Measurements from ENCODE around the gene USP46. TPM values are rescaled to one million over a fixed set of nuclear protein-coding genes. Genes with fewer than 3 reads are reported as not detected.

USP46 gene
- total RNA-seq, 1 experiment from 2014 or later = 14.5 TPM

- Histone ChIP-seq H3K79me2 (ENCODE audit: low read length) (peaks cover 94% of the 10 kb centered on the region), H3K4me2 (ENCODE audit: low read depth, low read length, poor library complexity, severe bottlenecking) (no peak overlapping the region), H3K9me2 (replicated peaks; ENCODE audit: insufficient read depth, low read length) (no peaks in the 10 kb centered on the region), H3K27me3 (ENCODE audit: low read length) (no peaks in the 10 kb centered on the region), H3K4me3 (ENCODE audit: low read length) (no peak overlapping the region), H3K36me3 (ENCODE audit: insufficient read depth, low read length) (no peaks in the 10 kb centered on the region), H3K4me1 (ENCODE audit: low read length) (peaks cover 21% of the 10 kb centered on the region), H3K9ac (ENCODE audit: low read length) (no peak overlapping the region), H2AFZ (ENCODE audit: low read length) (no peak overlapping the region), H3K9me3 (ENCODE audit: low read length) (no peaks in the 10 kb centered on the region), H3K27ac (ENCODE audit: low read length) (no peak overlapping the region), H4K20me1 (ENCODE audit: insufficient read depth, low read depth, low read length) (no peaks in the 10 kb centered on the region)
- DNase-seq = no peak
Measured at GRCh38 chr4:52640808-52641565, 18.1 kb downstream of the USP46 start.

DNA sequence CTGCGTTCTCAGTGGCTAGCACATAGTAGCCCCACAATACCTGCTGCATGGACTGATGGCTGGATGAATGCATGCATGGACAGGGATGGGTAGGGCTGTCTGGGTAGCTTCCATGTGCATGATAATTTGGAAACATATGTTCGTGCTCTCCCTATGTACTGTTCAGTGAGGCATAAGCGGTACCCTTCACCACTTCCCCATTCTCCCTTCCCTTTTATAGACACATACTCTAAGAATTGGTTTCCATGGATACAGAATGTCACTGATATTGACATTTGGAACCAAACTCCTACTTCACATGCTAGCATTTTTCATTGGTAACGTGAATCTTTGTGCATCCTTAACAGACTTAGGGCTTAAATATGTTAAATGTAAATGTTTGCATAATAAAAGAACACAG, 20.4 kb downstream of the USP46 start:
- Histone ChIP-seq H4K20me1 (ENCODE audit: insufficient read depth, low read depth, low read length) (no peaks in the 10 kb centered on the region), H3K79me2 (ENCODE audit: low read length) (peaks cover 90% of the 10 kb centered on the region), H3K9me3 (ENCODE audit: low read length) (no peaks in the 10 kb centered on the region), H3K9ac (ENCODE audit: low read length) (no peak overlapping the region), H3K27me3 (ENCODE audit: low read length) (no peaks in the 10 kb centered on the region), H3K27ac (ENCODE audit: low read length) (no peak overlapping the region), H2AFZ (ENCODE audit: low read length) (no peak overlapping the region), H3K36me3 (ENCODE audit: insufficient read depth, low read length) (no peaks in the 10 kb centered on the region), H3K9me2 (replicated peaks; ENCODE audit: insufficient read depth, low read length) (no peaks in the 10 kb centered on the region), H3K4me1 (ENCODE audit: low read length) (peaks cover 19% of the 10 kb centered on the region), H3K4me3 (ENCODE audit: low read length) (no peak overlapping the region), H3K4me2 (ENCODE audit: low read depth, low read length, poor library complexity, severe bottlenecking) (no peak overlapping the region)
- peak; percentile 63 for DNase-seq

DNA sequence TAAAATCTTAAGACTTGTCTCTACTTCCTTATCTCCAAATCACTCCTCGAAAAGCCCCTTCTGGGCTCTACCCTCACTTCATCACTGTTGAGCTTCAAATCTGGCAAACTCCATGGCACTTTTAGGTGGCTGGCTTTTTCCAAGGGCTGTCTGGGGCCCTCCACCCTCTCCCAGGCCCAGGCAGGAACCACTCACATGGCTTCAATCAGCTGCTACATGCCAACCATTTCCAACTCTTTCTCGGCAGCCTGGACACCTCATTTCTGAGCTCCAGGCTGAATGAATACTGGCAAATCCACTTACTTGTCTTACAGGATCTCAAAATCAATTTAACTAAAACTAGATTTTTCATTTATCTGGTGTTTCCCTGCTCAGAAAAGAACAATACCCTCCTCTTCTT, 22.0 kb downstream of the USP46 start:
- Histone ChIP-seq H3K4me1 (ENCODE audit: low read length) (peaks cover 24% of the 10 kb centered on the region), H2AFZ (ENCODE audit: low read length) (no peak overlapping the region), H4K20me1 (ENCODE audit: insufficient read depth, low read depth, low read length) (no peaks in the 10 kb centered on the region), H3K9me2 (replicated peaks; ENCODE audit: insufficient read depth, low read length) (no peaks in the 10 kb centered on the region), H3K79me2 (ENCODE audit: low read length) (peaks cover 90% of the 10 kb centered on the region), H3K4me3 (ENCODE audit: low read length) (no peak overlapping the region), H3K27ac (ENCODE audit: low read length) (no peak overlapping the region), H3K4me2 (ENCODE audit: low read depth, low read length, poor library complexity, severe bottlenecking) (no peak overlapping the region), H3K36me3 (ENCODE audit: insufficient read depth, low read length) (no peaks in the 10 kb centered on the region), H3K9ac (ENCODE audit: low read length) (no peak overlapping the region), H3K9me3 (ENCODE audit: low read length) (no peaks in the 10 kb centered on the region), H3K27me3 (ENCODE audit: low read length) (no peaks in the 10 kb centered on the region)
- DNase-seq = no peak

DNA sequence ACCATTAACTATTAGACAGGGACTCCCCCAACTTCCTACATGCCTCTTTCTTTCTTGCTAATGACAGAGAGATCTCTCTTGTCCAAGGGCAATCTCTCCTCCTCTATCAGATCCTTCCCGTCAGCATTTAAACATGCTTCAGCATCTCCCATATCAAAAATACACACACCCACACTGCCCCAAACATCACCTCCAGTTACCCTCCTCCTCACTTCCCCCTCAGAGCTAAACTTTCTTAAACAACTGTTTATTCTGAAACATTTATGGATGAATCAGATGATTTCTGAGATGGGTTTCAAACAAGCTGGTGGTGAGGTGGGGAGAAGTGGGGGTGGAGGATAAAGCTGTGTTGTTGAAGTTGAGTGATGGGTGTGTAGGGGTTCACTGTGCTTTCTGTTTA, 23.5 kb downstream of the USP46 start:
- Histone ChIP-seq H4K20me1 (ENCODE audit: insufficient read depth, low read depth, low read length) (no peaks in the 10 kb centered on the region), H3K9me2 (replicated peaks; ENCODE audit: insufficient read depth, low read length) (no peaks in the 10 kb centered on the region), H3K4me2 (ENCODE audit: low read depth, low read length, poor library complexity, severe bottlenecking) (no peak overlapping the region), H3K9ac (ENCODE audit: low read length) (no peak overlapping the region), H3K79me2 (ENCODE audit: low read length) (peaks cover 90% of the 10 kb centered on the region), H3K4me1 (ENCODE audit: low read length) (peaks cover 24% of the 10 kb centered on the region), H2AFZ (ENCODE audit: low read length) (no peak overlapping the region), H3K27ac (ENCODE audit: low read length) (no peak overlapping the region), H3K4me3 (ENCODE audit: low read length) (no peak overlapping the region), H3K36me3 (ENCODE audit: insufficient read depth, low read length) (no peaks in the 10 kb centered on the region), H3K9me3 (ENCODE audit: low read length) (no peaks in the 10 kb centered on the region), H3K27me3 (ENCODE audit: low read length) (no peaks in the 10 kb centered on the region)
- no peak for DNase-seq

- DNase-seq = no peak
- peaks cover 86% of the 10 kb centered on the region for H3K79me2 ChIP-seq (ENCODE audit: low read length)
- no peaks in the 10 kb centered on the region for H3K9me3 ChIP-seq (ENCODE audit: low read length)
- H2AFZ ChIP-seq (ENCODE audit: low read length) = no peak overlapping the region
- H3K36me3 ChIP-seq (ENCODE audit: insufficient read depth, low read length) = no peaks in the 10 kb centered on the region
- no peak overlapping the region for H3K4me3 ChIP-seq (ENCODE audit: low read length)
- H3K4me2 ChIP-seq (ENCODE audit: low read depth, low read length, poor library complexity, severe bottlenecking) = no peak overlapping the region
- peaks cover 24% of the 10 kb centered on the region for H3K4me1 ChIP-seq (ENCODE audit: low read length)
- no peak overlapping the region for H3K27ac ChIP-seq (ENCODE audit: low read length)
- H3K9ac ChIP-seq (ENCODE audit: low read length) = no peak overlapping the region
- no peaks in the 10 kb centered on the region for H4K20me1 ChIP-seq (ENCODE audit: insufficient read depth, low read depth, low read length)
- no peaks in the 10 kb centered on the region for H3K27me3 ChIP-seq (ENCODE audit: low read length)
- H3K9me2 ChIP-seq (replicated peaks; ENCODE audit: insufficient read depth, low read length) = no peaks in the 10 kb centered on the region
Measured at GRCh38 chr4:52635130-52635529, 24.0 kb downstream of the USP46 start.

DNA sequence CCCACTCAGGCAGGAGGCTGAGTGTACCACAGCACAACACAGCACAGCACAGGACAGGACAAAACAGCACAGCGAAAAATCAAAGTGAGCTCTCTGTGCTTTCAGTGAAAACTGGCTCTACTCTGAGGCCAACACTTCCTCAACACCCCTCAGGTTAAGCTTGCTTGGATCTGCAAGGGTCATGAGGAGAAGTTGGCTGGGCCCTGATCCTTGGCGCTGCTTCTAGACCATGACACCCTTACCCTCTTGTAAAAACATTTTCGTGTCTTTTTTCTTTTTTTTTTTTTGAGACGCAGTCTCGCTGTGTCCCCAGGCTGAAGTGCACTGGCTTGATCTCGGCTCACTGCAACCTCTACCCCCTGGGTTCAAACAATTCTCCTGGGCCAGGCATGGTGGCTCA, 25.3 kb downstream of the USP46 start:
- Histone ChIP-seq H3K9me3 (ENCODE audit: low read length) (no peaks in the 10 kb centered on the region), H3K9ac (ENCODE audit: low read length) (no peak overlapping the region), H3K27me3 (ENCODE audit: low read length) (no peaks in the 10 kb centered on the region), H2AFZ (ENCODE audit: low read length) (no peak overlapping the region), H3K36me3 (ENCODE audit: insufficient read depth, low read length) (no peaks in the 10 kb centered on the region), H3K9me2 (replicated peaks; ENCODE audit: insufficient read depth, low read length) (no peaks in the 10 kb centered on the region), H4K20me1 (ENCODE audit: insufficient read depth, low read depth, low read length) (no peaks in the 10 kb centered on the region), H3K27ac (ENCODE audit: low read length) (no peak overlapping the region), H3K79me2 (ENCODE audit: low read length) (peaks cover 80% of the 10 kb centered on the region), H3K4me1 (ENCODE audit: low read length) (peaks cover 18% of the 10 kb centered on the region), H3K4me3 (ENCODE audit: low read length) (no peak overlapping the region), H3K4me2 (ENCODE audit: low read depth, low read length, poor library complexity, severe bottlenecking) (no peak overlapping the region)
- DNase-seq = no peak

DNA sequence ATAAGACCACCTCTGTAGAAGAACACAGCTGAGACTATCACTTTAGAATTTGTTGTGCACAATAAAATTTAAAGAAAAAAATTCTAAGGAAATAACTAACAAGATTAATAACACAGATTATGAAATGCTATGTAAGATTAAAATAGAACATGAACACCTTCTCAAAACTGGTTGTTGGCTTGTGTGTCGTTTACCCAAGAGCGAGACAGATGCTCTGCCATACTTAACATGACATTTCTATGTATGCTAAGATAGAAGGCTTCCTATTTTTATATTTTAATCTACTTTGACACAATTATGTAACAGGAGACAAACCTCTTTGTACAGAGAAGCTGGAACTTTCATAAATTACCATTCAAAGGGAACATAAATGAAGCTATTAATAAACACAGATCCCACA, 30.1 kb downstream of the USP46 start:
- Histone ChIP-seq H3K36me3 (ENCODE audit: insufficient read depth, low read length) (peaks cover 4% of the 10 kb centered on the region; the same call in 1 of the 2 replicates), H3K79me2 (ENCODE audit: low read length) (peaks cover 39% of the 10 kb centered on the region), H3K27me3 (ENCODE audit: low read length) (no peaks in the 10 kb centered on the region), H3K4me2 (ENCODE audit: low read depth, low read length, poor library complexity, severe bottlenecking) (no peak overlapping the region), H3K9me3 (ENCODE audit: low read length) (no peaks in the 10 kb centered on the region), H3K4me3 (ENCODE audit: low read length) (no peak overlapping the region), H3K9me2 (replicated peaks; ENCODE audit: insufficient read depth, low read length) (no peaks in the 10 kb centered on the region), H3K9ac (ENCODE audit: low read length) (no peak overlapping the region), H4K20me1 (ENCODE audit: insufficient read depth, low read depth, low read length) (no peaks in the 10 kb centered on the region), H2AFZ (ENCODE audit: low read length) (no peak overlapping the region), H3K4me1 (ENCODE audit: low read length) (peaks cover 7% of the 10 kb centered on the region), H3K27ac (ENCODE audit: low read length) (no peak overlapping the region)
- no peak for DNase-seq

- Histone ChIP-seq H3K9ac (ENCODE audit: low read length) (no peak overlapping the region), H3K4me3 (ENCODE audit: low read length) (no peak overlapping the region), H2AFZ (ENCODE audit: low read length) (no peak overlapping the region), H3K4me2 (ENCODE audit: low read depth, low read length, poor library complexity, severe bottlenecking) (no peak overlapping the region), H3K27me3 (ENCODE audit: low read length) (no peaks in the 10 kb centered on the region), H4K20me1 (ENCODE audit: insufficient read depth, low read depth, low read length) (no peaks in the 10 kb centered on the region), H3K36me3 (ENCODE audit: insufficient read depth, low read length) (peaks cover 4% of the 10 kb centered on the region; the same call in 1 of the 2 replicates), H3K9me3 (ENCODE audit: low read length) (no peaks in the 10 kb centered on the region), H3K79me2 (ENCODE audit: low read length) (peaks cover 35% of the 10 kb centered on the region), H3K4me1 (ENCODE audit: low read length) (peaks cover 6% of the 10 kb centered on the region), H3K9me2 (replicated peaks; ENCODE audit: insufficient read depth, low read length) (no peaks in the 10 kb centered on the region), H3K27ac (ENCODE audit: low read length) (no peak overlapping the region)
- no peak for DNase-seq
Measured at GRCh38 chr4:52628543-52628942, 30.6 kb downstream of the USP46 start.
